SH-SY5Y (cell line): ENCODE results near the gene FUT8.

ENCODE experiments used
- GATA2 ChIP-seq: IDR thresholded peaks from 2 replicates; pipeline ENCODE4 v1.6.1; 2011; ENCODE audit warnings: mild to moderate bottlenecking, low read depth, low read length
- GATA3 ChIP-seq: IDR thresholded peaks from 2 replicates; pipeline ENCODE4 v1.6.1; 2011; ENCODE audit warnings: low read depth, mild to moderate bottlenecking, low read length, moderate library complexity

DNA sequence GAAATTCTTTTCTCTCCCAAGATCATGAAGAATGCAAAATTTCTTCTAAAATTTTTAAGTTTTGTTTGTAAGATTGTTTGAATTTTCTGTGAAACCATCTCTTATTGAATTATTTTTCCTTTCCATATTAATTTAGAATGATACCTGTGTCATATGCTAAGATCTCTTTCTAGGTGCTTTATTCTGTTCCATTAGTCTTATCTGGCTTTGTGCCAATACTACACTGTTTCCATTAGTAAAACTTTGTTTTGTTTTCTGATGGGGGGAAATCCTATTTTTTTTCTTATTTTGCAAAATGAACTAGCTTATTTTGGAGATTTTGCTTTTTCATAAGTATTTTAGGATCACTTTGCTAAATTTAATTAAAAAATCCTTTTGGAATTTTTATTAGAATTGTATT, 193.9 kb downstream of the FUT8 start:
- TF ChIP-seq GATA2, result no peak
- no peak for TF ChIP-seq GATA3
